Measurements from ENCODE around the gene CNTLN.
"Not testable (repeated sequence)": the region's sequence is repeated elsewhere in the genome, so short reads cannot be mapped to it uniquely, and the experiment has no call there.

CNTLN gene

DNA sequence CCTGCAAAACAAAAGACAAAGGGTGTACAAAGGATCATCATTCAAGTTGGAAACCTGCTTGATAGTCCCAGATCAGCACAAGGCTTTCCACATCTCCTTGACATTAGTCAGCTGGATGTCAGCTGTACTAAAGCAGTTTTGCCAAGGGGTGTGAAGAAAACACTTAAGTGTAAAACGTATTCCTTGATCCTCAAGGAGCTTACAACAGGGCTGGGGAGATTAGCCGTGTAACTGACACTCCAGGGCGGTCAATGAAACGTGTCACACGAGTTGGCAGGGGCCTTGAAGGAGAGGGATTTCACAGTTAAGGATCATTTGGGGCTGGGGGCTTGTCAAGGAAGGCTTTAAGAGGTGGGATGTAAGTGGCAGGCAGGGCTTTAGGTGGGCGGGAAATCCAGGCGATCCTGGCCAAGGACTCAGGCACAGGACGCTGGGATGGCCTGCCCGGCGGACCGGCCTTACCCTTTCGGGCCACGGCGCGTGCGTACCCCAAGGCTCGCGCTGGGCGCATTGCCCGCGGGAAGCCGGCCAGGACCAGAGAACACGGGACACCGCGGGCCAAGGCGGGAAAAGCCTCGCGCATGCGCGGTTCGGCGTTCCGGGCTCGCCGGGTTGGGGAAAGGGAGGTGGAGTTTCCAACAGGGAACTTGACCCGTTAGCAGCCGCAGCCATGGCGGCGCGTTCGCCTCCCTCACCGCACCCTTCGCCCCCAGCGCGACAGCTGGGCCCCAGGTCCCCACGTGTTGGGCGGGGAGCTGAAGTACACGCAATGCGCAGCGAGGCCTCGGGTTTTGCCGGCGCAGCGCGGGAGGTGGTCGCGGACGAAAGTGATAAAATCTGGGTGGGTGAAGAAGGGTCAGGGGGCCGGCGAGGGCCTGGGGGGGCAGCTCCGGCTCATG, at the start of gene CNTLN:
Gene CNTLN (plus strand): TSS at position 645 of the 899 bp plus-strand sequence. CDS start 26 bp downstream, at position 671.
- peak; percentile 91 for DNase-seq

GRCh38 chr9:17088566-17088965, 46.3 kb upstream of the CNTLN start:
- no peak for DNase-seq

- no peak for DNase-seq
These were observed 44.8 kb upstream of the CNTLN start for GRCh38 chr9:17090041-17090440.

GRCh38 chr9:17116400-17116837, 18.4 kb upstream of the CNTLN start:
- peak; percentile 23 for DNase-seq

DNA sequence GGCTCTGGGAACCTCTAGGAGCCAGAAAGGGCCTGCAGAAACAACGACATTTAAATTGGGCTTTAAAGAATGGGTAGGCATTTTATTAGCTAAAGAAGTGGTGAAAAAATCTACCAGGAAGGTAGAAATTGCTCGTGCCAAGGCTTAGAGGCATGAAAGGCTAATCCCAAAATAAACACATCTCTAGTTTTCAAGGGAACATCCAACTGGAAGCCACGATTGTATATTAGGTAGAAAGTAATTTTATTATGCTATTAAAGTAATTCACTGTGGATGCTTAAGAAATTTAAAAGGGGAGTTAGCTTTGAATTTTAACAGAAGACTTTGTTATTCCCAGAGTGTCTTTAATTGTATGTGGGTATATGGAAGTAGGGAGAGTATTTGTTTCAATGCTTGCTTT, 17.5 kb upstream of the CNTLN start:
- no peak for DNase-seq

DNA sequence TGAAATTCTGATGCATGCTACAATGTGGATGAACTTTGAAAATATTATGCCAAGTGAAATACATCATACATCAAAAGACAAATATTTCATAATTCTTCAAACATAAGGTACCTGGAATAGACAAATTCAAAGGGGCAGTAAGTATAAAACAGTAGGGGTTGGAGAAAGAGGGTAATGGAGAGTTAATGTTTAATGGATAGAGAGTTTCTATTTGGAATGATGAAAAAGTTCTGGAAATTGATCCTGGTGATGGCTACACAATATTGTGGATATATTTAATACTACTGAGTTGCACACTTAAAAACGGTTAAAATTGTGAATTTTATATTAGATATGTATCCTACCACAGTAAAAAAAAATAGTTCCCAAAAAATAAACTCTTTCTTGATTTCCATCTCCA, 14.6 kb upstream of the CNTLN start:
- DNase-seq, result no peak

DNA sequence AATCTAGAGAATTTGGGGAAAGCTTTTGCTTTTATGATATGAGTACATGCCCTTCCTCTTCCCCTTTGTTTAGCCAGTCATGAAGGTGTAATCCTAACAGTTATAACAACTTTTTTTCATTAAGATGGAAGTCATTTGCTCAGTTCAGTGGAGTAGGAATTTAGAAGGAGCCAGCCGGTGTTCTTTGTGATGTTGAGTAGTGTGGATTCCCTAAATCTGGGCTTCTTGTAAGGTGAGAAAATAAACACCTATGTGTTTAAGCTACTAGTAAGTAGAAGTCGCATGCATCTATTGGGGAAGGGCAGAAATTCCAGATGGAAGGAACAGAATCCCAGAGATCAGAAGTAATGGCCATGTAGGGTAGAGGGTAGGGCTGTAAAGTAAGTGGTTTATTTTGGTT, 13.6 kb upstream of the CNTLN start:
- DNase-seq, result no peak

- no peak for DNase-seq
These were observed 4.5 kb upstream of the CNTLN start for GRCh38 chr9:17130291-17130690.

- no peak for DNase-seq
These were observed 4.1 kb upstream of the CNTLN start for GRCh38 chr9:17130725-17131124.

DNA sequence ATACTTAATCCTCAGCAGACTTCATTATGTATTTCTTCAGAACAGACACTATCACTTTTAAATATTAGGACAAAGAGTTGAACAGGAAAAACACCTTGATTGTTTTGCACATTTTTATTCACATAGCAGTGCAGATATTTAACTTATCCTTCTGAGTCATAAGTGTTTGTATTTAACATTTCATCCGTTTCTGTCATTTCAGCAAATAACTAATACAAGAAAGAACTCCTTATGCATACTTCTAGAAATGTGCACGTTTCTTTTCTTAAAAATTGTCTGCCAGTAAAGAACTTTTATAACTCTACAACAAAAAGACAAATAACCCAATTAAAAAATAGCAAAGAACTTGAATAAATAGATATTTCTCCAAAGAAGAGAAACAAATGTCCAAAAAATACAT, 3.3 kb upstream of the CNTLN start:
- DNase-seq, result no peak

GRCh38 chr9:17135295-17136160, 688 bp downstream of the CNTLN start:
- peak; percentile 58 for DNase-seq

GRCh38 chr9:17137566-17137965, 2.7 kb downstream of the CNTLN start:
- no peak for DNase-seq

DNA sequence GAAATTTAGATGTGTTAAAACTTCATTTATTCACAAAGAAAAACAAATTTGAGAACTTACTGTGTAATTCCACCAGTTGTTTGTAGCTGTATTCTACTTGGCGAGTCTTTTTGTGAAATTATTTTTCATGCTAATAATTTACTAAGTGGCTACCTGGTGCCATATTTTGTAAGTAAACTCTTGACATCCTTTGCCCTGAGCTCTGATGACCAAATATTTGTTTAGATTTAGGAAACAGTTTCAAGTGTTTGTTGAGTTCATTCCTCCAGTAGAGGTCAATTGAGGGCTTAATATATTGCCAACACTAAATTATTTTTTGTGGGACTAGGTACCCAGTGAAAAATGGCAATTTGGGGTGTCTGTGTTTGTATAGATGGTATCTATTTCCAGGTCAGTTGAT, 3.7 kb downstream of the CNTLN start:
- DNase-seq, result no peak

DNA sequence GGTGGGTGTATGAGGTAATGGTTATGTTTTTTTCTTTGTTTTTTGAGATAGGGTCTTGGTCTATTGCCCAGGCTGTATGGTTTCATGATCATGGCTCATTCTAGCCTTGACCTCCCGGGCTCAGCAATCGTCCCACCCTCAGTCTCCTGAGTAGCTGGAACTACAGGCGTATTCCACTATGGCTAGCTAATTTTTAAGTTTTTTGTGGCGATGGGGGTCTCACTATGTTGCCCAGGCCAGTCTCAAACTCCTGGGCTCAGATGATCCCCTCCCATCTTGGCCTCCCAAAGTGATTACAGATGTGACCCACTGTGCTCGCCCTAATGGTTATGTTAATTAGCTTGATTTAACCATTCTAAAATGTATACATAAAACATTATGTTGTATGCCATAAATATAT, 5.6 kb downstream of the CNTLN start:
- no peak for DNase-seq

GRCh38 chr9:17148324-17148723, 13.5 kb downstream of the CNTLN start:
- DNase-seq, result no peak

DNA sequence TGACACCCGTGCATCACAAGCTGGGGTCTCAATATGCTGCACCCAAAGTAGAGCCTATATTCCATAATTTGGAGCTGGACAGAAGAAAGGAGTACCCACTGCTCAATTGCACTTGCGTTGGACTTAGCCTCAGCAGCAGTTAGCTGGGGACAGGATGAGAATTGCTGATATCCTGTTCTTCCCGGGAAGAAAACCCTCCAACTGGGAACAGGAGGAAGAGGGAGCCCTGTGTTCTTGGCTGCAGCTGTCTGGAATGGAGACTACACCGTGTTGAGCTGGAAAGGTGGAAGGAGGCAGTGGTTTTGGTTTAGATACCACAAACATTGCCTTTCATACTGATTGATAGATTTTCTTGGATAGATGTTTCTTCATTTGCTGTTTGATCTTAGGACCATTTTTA, 24.6 kb downstream of the CNTLN start:
- DNase-seq, result no peak

- no peak for DNase-seq
These were observed 25.5 kb downstream of the CNTLN start for GRCh38 chr9:17160327-17160726.

DNA sequence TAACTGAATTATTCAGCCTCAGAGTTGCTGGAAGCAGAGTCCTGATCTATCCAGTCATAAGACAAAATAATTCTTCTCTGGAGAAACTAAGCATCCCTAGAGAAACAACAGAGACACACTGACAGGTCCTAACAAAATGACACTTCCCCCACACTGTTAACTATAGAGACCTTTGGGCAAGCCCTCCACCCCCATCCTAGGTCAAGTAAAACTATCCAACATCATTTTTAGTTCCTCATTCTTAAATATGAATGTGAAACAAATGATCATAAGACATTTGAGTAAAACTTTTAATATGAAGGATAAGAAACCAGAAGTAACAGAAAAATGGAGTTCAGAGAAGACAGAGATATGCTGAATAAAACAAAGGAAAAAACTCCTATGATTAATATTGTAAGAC, 30.9 kb downstream of the CNTLN start:
- no peak for DNase-seq

GRCh38 chr9:17166346-17166745, 31.5 kb downstream of the CNTLN start:
- no peak for DNase-seq

GRCh38 chr9:17171309-17172094, 36.7 kb downstream of the CNTLN start:
- no peak for DNase-seq

DNA sequence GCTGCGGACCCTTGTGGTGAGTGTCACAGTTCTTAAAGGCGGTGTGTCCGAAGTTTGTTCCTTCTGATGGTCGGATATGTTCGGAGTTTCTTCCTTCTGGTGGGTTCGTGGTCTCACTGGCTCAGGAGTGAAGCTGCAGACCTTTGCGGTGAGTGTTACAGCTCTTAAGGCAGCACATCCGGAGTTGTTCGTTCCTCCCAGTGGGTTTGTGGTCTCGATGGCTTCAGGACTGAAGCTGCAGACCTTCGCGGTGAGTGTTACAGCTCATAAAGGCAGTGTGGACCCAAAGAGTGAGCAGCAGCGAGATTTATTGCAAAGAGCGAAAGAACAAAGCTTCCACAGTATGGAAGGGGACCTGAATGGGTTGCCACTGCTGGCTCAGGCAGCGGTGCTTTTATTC, 42.7 kb downstream of the CNTLN start:
- not testable (repeated sequence) for DNase-seq

DNA sequence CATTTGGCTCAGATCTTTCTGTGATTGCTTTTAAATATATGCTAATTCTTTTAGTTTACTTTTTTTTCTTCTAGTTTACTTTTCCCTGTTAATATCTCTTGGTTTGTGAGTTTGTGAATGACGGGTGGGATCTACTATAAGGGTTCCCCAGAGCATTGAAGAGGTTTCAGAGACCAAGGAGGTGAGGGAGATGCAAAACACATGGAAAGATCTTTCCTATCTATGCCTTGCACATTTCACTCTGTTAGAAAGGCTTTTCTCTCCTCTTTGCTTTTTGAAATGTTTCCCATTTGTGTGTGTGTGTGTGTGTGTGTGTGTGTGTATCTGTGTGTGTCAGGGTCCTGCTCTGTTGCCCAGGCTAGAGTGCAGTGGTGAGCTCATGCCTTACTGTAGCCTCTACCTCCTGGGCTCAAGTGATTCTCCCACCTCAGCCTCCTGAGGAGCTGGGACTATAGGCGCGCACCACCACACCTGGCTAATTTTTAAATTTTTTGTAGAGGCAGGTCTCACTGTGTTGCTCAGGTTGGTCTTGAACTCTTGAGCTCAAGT, 50.7 kb downstream of the CNTLN start:
- DNase-seq, result no peak

GRCh38 chr9:17191082-17191481, 56.2 kb downstream of the CNTLN start:
- no peak for DNase-seq

Measured in RPMI8226 (cell line).